BE2C (cell line): Measurements from ENCODE around the gene IFITM5.
"Not testable (repeated sequence)": the region's sequence is repeated elsewhere in the genome, so short reads cannot be mapped to it uniquely, and the experiment has no call there.

Source experiments
- DNase-seq: peaks from one replicate; pipeline ENCODE4 v3.0.0-alpha.2; 2020
- H3K27me3 ChIP-seq: fragments of 250-450 bp; sonication (Bioruptor Pico); 2 replicates; pipeline ENCODE4 v1.5.1; 2020; ENCODE audit warnings: mild to moderate bottlenecking
- H3K36me3 ChIP-seq: fragments of 250-450 bp; sonication (Bioruptor Pico); 2 replicates; pipeline ENCODE4 v1.5.1; 2020; ENCODE audit warnings: mild to moderate bottlenecking
- H3K4me1 ChIP-seq: fragments of 250-450 bp; sonication (Bioruptor Pico); 2 replicates; pipeline ENCODE4 v1.5.1; 2020
- H3K4me3 ChIP-seq: 2 replicates; pipeline ENCODE4 v1.5.1; 2011; ENCODE audit warnings: low read depth, low read length
- H3K9me3 ChIP-seq: fragments of 250-450 bp; sonication (Bioruptor Pico); 2 replicates; pipeline ENCODE4 v1.5.1; 2020
- CTCF ChIP-seq: IDR thresholded peaks from 2 replicates; pipeline ENCODE4 v1.5.1; 2012; ENCODE audit warnings: mild to moderate bottlenecking, low read depth, low read length

IFITM5 gene

GRCh38 chr11:339963-340362, 40.6 kb upstream of the IFITM5 start:
- no peaks in the 10 kb centered on the region for H3K4me1 ChIP-seq
- no peak overlapping the region for H3K4me3 ChIP-seq
- no peaks in the 10 kb centered on the region for H3K27me3 ChIP-seq
- no peaks in the 10 kb centered on the region for H3K36me3 ChIP-seq
- no peaks in the 10 kb centered on the region for H3K9me3 ChIP-seq
- no peak for TF ChIP-seq CTCF
- DNase-seq, result no peak

DNA sequence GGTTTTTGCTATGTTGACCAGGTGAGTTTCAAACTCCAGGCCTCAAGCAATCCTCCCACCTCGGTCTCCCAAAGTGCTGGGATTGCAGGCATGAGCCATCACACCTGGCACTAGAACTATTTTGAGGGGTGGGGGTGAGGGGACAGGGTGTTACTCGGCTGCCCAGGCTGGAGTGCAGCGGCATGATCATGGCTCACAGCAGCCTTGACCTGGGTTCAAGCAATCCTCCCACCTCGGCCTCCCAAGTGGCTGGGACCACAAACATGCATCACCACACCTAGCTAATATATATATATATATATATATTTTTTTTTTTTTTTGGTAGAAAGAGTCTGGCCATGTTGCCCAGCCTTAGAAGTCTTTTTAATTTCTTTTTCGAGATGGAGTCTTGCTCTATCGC, 38.4 kb upstream of the IFITM5 start:
- Histone ChIP-seq H3K4me3 (no peak overlapping the region), H3K27me3 (no peaks in the 10 kb centered on the region), H3K4me1 (no peaks in the 10 kb centered on the region), H3K9me3 (no peaks in the 10 kb centered on the region), H3K36me3 (no peaks in the 10 kb centered on the region)
- TF ChIP-seq CTCF, result no peak
- no peak for DNase-seq

GRCh38 chr11:336659-337198, 37.4 kb upstream of the IFITM5 start:
- H3K4me1 ChIP-seq, result no peaks in the 10 kb centered on the region
- TF ChIP-seq CTCF, result no peak
- no peak for DNase-seq
- no peak overlapping the region for H3K4me3 ChIP-seq
- H3K36me3 ChIP-seq, result no peaks in the 10 kb centered on the region
- no peaks in the 10 kb centered on the region for H3K27me3 ChIP-seq
- H3K9me3 ChIP-seq, result no peaks in the 10 kb centered on the region

- Histone ChIP-seq H3K4me1 (no peaks in the 10 kb centered on the region), H3K27me3 (no peaks in the 10 kb centered on the region), H3K9me3 (no peaks in the 10 kb centered on the region), H3K36me3 (no peaks in the 10 kb centered on the region), H3K4me3 (no peak overlapping the region)
- no peak for DNase-seq
- TF ChIP-seq CTCF, result no peak
Measured at GRCh38 chr11:335779-336658, 36.7 kb upstream of the IFITM5 start.

GRCh38 chr11:334264-334994, 35.1 kb upstream of the IFITM5 start:
- Histone ChIP-seq H3K9me3 (no peaks in the 10 kb centered on the region), H3K36me3 (no peaks in the 10 kb centered on the region), H3K4me1 (no peaks in the 10 kb centered on the region), H3K27me3 (no peaks in the 10 kb centered on the region), H3K4me3 (no peak overlapping the region)
- no peak for TF ChIP-seq CTCF
- DNase-seq, result no peak

DNA sequence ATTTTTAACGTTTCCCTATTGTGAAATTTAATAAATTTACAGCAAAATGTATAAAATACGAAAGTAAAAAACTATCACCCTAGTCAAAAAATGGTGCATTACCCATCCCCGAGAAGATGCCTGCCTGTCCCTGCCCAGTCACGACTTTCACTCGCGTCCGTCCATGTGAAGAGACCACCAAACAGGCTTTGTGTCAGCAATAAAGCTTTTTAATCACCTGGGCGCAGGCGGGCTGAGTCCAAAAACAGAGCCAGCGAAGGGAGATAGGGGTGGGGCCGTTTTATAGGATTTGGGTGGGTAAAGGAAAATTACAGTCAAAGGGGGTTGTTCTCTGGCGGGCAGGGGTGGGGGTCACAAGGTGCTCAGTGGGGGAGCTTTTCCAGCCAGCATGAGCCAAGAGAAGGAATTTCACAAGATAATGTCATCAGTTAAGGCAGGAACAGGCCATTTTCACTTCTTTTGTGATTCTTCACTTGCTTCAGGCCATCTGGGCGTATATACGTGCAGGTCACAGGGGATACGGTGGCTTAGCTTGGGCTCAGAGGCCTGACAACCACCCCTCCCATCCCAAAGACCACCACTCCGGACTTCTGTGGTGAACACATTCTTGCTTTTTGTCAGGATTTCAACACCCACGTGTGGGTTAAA, 34.4 kb upstream of the IFITM5 start:
- DNase-seq, H3K4me3 ChIP-seq, H3K4me1 ChIP-seq, H3K36me3 ChIP-seq, H3K9me3 ChIP-seq, H3K27me3 ChIP-seq: not testable (repeated sequence)
